Fibroblast of lung (primary cell): Measurements from ENCODE around the gene RTP2.

Experiments
- CTCF ChIP-seq, 2 donors: IDR thresholded peaks in 1 of 2; conservative IDR thresholded peaks in 1 of 2; 1 replicate in 1 of 2; 2 replicates in 1 of 2; pipeline ENCODE4 v1.5.1; 2011 to 2012; ENCODE audit warnings: low read length in 2 of 2, control low read depth in 1 of 2, inconsistent platforms in 1 of 2, low read depth in 1 of 2, mild to moderate bottlenecking in 1 of 2
- EZH2 ChIP-seq: IDR thresholded peaks from 2 replicates; pipeline ENCODE4 v1.5.1; 2012; ENCODE audit warnings: low read length, control low read depth, mild to moderate bottlenecking; ENCODE audit errors: missing control alignments

DNA sequence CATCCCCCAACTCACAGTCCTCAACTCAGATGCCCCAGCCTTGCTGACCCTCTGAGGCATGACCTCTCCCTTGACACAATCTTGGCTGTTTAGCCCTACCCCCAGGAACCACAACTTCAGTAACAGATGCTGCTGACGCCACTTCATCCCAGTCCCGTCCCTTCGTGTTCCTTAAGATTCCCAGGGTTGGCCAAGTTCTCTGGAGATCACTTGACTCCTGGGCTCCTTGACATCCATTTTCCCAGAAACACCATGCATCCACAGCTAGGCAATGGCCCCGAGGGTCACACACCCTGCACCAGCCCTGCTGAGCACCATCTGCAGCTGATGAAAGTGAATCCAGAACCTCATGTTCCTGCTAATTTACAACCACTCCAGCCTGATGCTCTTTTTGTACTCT, 6.9 kb downstream of the RTP2 start:
- TF ChIP-seq CTCF (conservative IDR thresholded peaks at IDR 0.05 in 1 of 2, IDR thresholded peaks at IDR 0.05 in 1 of 2; ENCODE audit: low read depth in 1 of 2, low read length in 2 of 2) (no peak), EZH2 (no peak)
